NCI-H128 (cell line): ENCODE results near the gene GLRX3.

ENCODE experiments used
- DNase-seq: peaks from one replicate; lab custom pipeline; 2025; ENCODE audit not compliant: unreplicated experiment; lab: John Stamatoyannopoulos, UW

GLRX3 gene

GRCh38 chr10:130137659-130138478 lies 1.7 kb downstream of the GLRX3 start:
- no peak for DNase-seq

GRCh38 chr10:130138479-130138866 lies 2.3 kb downstream of the GLRX3 start:
- peak; percentile 9 for DNase-seq

GRCh38 chr10:130140425-130140824 lies 4.2 kb downstream of the GLRX3 start:
- no peak for DNase-seq

- no peak for DNase-seq
Measured at GRCh38 chr10:130141038-130141437, 4.8 kb downstream of the GLRX3 start.

DNA sequence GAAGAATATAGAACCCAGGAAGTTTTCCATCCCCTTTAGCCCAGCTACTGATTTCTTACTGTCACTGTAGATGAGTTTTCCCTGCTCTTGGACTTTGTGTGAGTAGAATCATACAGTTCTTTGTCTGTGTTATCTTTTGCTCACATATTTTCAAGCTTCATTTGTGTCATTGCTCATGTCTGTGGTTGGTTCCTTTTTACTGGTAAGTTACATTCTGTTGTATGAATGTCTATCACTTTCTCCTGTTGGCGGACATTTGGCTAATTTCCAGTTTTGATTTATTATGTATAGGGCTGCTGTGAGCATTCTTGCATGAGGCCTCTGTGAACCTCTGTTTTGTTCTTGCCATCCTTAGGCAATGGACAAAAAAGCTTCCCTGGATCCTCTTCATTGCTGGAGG lies 5.3 kb downstream of the GLRX3 start:
- no peak for DNase-seq

GRCh38 chr10:130141878-130142277 lies 5.7 kb downstream of the GLRX3 start:
- no peak for DNase-seq

- DNase-seq = no peak
Measured at GRCh38 chr10:130146042-130146441, 9.9 kb downstream of the GLRX3 start.

GRCh38 chr10:130159192-130159794 lies 23.1 kb downstream of the GLRX3 start:
- DNase-seq = no peak

GRCh38 chr10:130160775-130161174 lies 24.6 kb downstream of the GLRX3 start:
- no peak for DNase-seq

DNA sequence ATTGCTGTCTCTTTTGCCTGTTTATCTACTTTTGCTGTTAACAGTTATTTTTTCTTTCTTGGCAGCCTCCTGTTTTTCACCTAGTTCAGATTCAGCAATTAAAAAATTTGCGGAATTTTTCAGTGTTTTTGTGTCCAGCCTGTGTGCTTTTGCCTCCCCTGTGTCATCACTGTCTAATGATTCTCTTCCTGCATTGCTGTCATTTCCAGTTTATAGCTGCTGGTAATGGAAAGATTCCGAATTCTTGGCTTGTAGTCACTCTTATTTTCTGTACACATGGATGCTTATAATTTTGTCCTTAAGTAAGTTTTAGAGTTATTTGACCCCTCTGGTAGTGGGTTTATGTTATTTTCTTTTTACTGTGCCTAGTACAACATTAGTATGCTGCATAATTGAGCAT lies 25.1 kb downstream of the GLRX3 start:
- DNase-seq = no peak

GRCh38 chr10:130167193-130167592 lies 31.0 kb downstream of the GLRX3 start:
- DNase-seq = no peak

GRCh38 chr10:130167707-130168106 lies 31.5 kb downstream of the GLRX3 start:
- DNase-seq = no peak

DNA sequence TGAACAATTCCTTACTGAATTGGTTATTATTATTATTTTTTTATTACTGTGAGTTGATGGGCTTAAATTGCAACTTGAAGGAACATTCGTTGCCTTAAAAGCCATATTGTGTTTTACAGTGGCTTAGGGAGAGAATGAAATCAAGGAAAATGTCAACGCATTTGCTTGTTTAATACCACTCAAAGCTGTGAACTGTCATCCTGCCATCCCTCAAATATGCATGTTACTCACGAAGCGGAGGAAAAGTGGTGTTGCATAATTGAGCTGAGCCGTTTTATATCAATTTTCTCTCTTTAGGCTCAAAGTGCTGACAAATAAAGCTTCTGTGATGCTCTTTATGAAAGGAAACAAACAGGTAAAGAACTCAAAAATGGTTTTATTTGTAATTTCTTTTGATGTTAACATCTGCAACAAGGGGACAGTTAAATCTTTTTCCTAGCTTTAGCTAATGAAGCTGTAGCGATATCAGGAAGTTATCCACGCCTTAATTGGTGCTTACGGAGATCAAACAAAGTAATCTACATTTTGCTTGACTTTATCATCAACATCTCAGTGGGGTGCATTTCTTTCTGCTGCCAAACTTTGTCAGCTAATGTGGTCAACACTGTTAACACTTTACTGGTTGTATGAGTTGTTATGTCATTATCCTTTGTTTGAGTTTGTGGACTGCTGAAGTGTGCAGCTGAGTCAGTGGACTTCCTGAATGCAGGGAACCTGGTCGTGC lies 33.1 kb downstream of the GLRX3 start:
- DNase-seq = no peak

DNA sequence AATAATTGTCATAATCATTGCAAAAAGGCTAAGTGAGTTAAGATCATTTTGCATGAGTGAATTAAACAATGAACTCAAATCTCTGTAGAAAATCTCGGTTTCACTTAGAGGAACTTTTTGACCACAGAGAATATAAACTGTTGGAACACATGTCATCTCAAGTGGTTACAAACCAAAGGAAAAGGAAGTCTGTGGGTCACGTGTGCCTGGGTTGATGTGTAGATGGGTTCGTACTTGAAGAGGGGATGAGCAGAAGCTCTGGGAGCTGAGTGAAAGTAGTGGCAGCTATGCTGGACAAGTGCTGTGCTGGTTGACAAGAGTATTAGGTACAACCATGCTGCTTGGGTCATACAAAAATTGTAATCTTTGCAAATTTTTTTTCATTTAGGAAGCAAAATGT lies 35.0 kb downstream of the GLRX3 start:
- DNase-seq = no peak

- DNase-seq = no peak
Measured at GRCh38 chr10:130174328-130174727, 38.1 kb downstream of the GLRX3 start.

DNA sequence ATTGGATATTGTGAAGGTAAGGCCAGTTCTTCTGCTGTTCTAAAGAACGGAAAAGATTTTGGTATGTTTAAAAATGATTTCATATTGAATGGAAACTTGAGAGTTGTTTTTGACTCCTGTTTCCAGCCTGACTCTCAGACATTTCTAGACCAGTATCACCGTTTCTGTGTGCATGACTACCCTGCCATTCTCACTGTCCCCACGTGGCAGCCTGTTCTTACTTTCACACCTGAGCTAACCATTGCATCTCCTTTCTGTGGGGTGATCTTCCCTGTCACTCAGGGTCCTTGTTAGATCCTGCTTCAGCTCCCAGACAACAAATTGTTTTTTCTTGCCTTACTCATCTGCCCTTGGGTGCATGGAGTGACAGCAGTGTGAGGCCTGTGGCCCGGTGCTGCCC lies 38.9 kb downstream of the GLRX3 start:
- no peak for DNase-seq

DNA sequence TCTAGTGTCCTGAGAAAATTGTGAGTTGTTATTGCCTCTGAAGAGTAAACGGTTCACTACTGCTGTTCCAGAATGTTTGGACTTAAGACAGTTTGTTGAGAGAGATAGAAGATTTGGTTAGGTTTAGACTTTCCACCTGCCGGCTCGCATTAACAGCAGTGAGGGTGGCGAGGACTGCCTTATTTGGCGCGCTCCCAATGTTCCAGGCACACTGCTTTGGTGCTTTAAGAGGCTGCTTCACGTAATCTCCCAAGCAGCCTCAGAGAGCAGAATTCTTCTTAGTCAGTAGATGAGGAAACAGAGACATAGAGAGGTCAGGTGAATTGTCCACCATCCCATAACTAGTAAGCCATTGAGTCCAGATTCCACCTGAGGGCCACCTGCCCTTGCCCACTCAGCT lies 41.1 kb downstream of the GLRX3 start:
- DNase-seq = no peak

DNA sequence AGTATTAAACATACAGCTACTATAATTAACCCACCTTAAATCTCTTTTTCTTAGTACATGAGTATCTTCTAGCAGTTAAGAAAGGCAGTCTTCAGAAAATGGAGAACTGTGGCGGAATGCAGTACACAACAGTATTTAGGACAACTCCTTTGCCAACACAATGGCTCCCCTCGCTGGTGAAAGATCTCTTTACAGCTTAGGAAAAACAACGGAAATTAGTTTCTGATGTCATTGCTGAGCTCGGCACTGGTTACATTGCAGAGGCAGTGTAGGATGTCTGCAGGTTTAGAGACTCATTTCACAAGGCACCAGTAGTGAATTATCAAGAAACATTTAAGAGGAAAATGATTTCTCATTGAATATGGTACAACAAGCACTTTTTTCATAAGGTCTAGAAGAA lies 43.4 kb downstream of the GLRX3 start:
- no peak for DNase-seq

- DNase-seq = no peak
Measured at GRCh38 chr10:130180416-130180815, 44.2 kb downstream of the GLRX3 start.

DNA sequence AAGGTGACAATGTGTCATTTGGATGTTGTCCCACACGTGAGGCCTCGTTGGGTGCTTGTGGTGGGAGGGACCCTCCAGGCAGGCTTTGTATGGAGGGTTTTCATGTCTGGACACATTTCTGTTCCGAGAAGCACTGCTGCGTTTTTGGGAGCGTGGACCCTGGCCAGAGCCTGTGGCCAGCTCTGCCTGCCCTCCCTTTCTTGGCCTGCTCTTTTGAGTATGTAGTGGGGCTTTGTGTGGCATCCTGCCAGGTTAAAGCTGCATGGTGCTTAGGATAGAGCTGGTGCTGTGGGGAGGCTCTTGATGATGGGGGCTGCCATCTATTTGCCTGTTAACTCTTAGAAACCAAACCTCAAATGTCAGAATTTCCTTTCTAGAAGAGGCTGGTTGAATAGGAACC lies 45.7 kb downstream of the GLRX3 start:
- DNase-seq = no peak

DNA sequence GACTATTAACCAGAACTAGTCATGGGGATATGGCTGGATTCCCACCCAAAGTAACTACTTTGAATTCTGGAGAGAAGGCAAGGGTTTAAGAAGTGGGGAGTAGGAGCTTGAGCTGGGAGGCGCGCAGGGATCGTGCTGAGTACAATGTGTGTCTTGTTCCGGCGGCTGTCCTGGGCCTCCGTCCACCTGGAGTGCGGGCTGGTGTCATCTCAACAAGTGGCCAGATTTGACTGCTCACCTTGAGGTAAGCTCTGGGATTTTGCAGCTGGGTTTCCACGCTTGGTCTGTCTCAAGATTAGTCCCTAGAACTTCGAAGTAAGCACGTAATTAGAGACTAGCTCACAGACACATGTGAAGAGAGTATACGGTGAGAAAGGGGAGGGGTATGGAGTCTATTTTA lies 49.4 kb downstream of the GLRX3 start:
- DNase-seq = no peak
